Subcutaneous adipose tissue (tissue), 4 donors: ENCODE measurements around the gene DENND10. TPM values are rescaled to one million over a fixed set of nuclear protein-coding genes. Genes with fewer than 3 reads are reported as not detected.

Experiments
- CTCF ChIP-seq: fragments of 450-650 bp; IDR thresholded peaks from one replicate; pipeline ENCODE4 v1.5.1; 2016; ENCODE audit warnings: low read depth, mild to moderate bottlenecking, control low read depth, antibody characterized with exemption, moderate library complexity
- total RNA-seq, 4 donors: library from RNA; depleted of rRNA; stranded (reverse); fragments of >200 nt; gene quantifications; one replicate each; pipeline ENCODE4 v1.1.0, GENCODE V29; 2016

The DENND10 gene
- total RNA-seq, 4 donors from 2014 or later: 68.2 to 77.5 (median 73.6) TPM

- no peak for TF ChIP-seq CTCF
Measured at GRCh38 chr10:119139464-119140067, 35.7 kb downstream of the DENND10 start.

- TF ChIP-seq CTCF: no peak
Measured at GRCh38 chr10:119140603-119141245, 36.8 kb downstream of the DENND10 start.

- no peak for TF ChIP-seq CTCF
Measured at GRCh38 chr10:119143657-119144056, 39.7 kb downstream of the DENND10 start.

GRCh38 chr10:119149157-119149556 is 45.2 kb downstream of the DENND10 start:
- TF ChIP-seq CTCF: no peak

GRCh38 chr10:119149729-119150128 is 45.8 kb downstream of the DENND10 start:
- TF ChIP-seq CTCF: no peak

GRCh38 chr10:119153041-119153440 is 49.1 kb downstream of the DENND10 start:
- no peak for TF ChIP-seq CTCF

- no peak for TF ChIP-seq CTCF
Measured at GRCh38 chr10:119153661-119154060, 49.7 kb downstream of the DENND10 start.
